Right renal cortex interstitium (tissue), 3 donors: ENCODE measurements around the gene SRPK1. TPM values are rescaled to one million over a fixed set of nuclear protein-coding genes. Genes with fewer than 3 reads are reported as not detected.
A peak's percentile ranks its signal among the peaks of the same experiment; 100 is the strongest.

Experiments
- DNase-seq, 3 donors: peaks; one replicate each; pipeline ENCODE4 v3.0.0-alpha.2; 2013; ENCODE audit warnings: low read depth in 3 of 3, low spot score in 2 of 3
- polyA plus RNA-seq, 3 donors: library from polyadenylated mRNA; unstranded; fragments of 120-200 nt; gene quantifications; one replicate each; pipeline ENCODE4 v1.2.1, GENCODE V29; 2013; ENCODE audit not compliant: insufficient read length in 3 of 3

The SRPK1 gene
- polyA plus RNA-seq, 3 donors, result 47.8 to 52.2 (median 50.1) TPM

- DNase-seq, result no peak
Observed at GRCh38 chr6:35905141-35905785, 15.6 kb downstream of the SRPK1 start.

GRCh38 chr6:35903679-35904078 lies 17.2 kb downstream of the SRPK1 start:
- DNase-seq, result no peak

- DNase-seq, result no peak
Observed at GRCh38 chr6:35900448-35900847, 20.4 kb downstream of the SRPK1 start.

GRCh38 chr6:35898003-35898402 lies 22.9 kb downstream of the SRPK1 start:
- no peak for DNase-seq

- no peak for DNase-seq
Observed at GRCh38 chr6:35897486-35897885, 23.4 kb downstream of the SRPK1 start.

- DNase-seq, result no peak
Observed at GRCh38 chr6:35897036-35897435, 23.9 kb downstream of the SRPK1 start.

GRCh38 chr6:35896228-35896627 lies 24.7 kb downstream of the SRPK1 start:
- DNase-seq, result no peak

- DNase-seq, result no peak
Observed at GRCh38 chr6:35895560-35895959, 25.3 kb downstream of the SRPK1 start.

- no peak for DNase-seq
Observed at GRCh38 chr6:35894776-35895175, 26.1 kb downstream of the SRPK1 start.

GRCh38 chr6:35893246-35893645 lies 27.7 kb downstream of the SRPK1 start:
- DNase-seq, result peak in 1 of 3 donors; percentile 23

- no peak for DNase-seq
Observed at GRCh38 chr6:35892482-35892881, 28.4 kb downstream of the SRPK1 start.

- DNase-seq, result no peak
Observed at GRCh38 chr6:35879151-35879550, 41.7 kb downstream of the SRPK1 start.

- DNase-seq, result no peak
Observed at GRCh38 chr6:35876902-35877301, 44.0 kb downstream of the SRPK1 start.

- DNase-seq, result no peak
Observed at GRCh38 chr6:35874730-35875129, 46.2 kb downstream of the SRPK1 start.

GRCh38 chr6:35859367-35859766 lies 61.5 kb downstream of the SRPK1 start:
- DNase-seq, result no peak

GRCh38 chr6:35857853-35858252 lies 63.0 kb downstream of the SRPK1 start:
- DNase-seq, result no peak

GRCh38 chr6:35856250-35856649 lies 64.6 kb downstream of the SRPK1 start:
- no peak for DNase-seq

- no peak for DNase-seq
Observed at GRCh38 chr6:35852994-35853393, 67.9 kb downstream of the SRPK1 start.

GRCh38 chr6:35850208-35850607 lies 70.7 kb downstream of the SRPK1 start:
- no peak for DNase-seq

- no peak for DNase-seq
Observed at GRCh38 chr6:35844290-35844689, 76.6 kb downstream of the SRPK1 start.

- no peak for DNase-seq
Observed at GRCh38 chr6:35842381-35842780, 78.5 kb downstream of the SRPK1 start.

- no peak for DNase-seq
Observed at GRCh38 chr6:35839019-35839418, 81.9 kb downstream of the SRPK1 start.

- no peak for DNase-seq
Observed at GRCh38 chr6:35833536-35833935, 87.4 kb downstream of the SRPK1 start.
